ENCODE measurements around the gene CDH4. TPM values are rescaled to one million over a fixed set of nuclear protein-coding genes. Genes with fewer than 3 reads are reported as not detected.
"Not testable (repeated sequence)": the region's sequence is repeated elsewhere in the genome, so short reads cannot be mapped to it uniquely, and the experiment has no call there.

CDH4 gene
- polyA plus RNA-seq, 1 donor: 1.2 TPM

DNA sequence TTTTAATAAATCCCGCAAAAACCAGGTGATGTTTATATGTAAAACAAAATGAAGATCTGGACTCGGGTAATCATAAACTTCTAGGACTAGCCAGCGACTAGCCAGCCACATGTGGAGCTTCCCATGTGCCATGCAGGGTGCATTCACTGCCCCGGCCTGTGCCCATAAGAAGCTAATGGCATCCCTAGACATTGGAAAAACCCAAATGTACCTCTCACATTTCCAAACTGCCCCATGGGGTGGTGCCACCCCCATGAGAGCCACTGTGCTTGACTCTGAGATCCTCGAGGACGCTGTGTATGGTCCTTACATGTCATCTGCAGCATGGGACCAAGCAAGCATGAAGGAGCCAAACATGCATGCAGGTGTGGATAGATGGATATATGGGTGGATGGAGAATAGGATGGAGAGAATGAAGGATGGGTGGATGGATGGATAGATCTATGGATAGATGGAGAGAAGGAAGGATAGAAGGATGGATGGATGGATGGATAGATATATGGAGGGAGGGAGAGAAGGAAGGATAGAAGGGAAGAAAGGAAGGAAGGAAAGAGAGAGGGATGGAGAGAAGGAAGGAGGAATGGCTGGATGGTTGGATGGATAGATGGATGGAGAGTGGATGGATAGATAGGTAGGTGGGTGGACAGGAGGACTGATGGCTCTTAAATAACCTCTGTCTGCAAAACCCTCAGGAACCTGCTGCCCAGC, 203.6 kb downstream of the CDH4 start:
- DNase-seq (ENCODE audit: low read depth): no peak

DNA sequence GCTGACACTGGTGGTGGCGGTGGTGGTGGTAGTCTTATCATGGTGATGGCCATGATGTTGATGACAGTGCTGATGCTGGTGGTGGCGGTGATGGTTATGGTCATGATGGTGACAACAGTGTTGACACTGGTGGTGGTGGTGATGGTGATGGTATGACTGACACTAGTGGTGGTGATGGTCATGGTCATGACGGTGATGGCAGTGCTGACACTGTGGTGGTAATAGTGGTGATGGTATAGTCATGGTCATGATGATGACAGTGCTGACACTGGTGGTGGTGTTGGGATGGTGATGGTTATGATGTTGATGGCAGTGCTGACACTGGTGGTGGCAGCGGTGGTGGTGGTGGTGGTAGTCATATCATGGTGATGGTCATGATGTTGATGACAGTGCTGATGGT, 205.7 kb downstream of the CDH4 start:
- DNase-seq (ENCODE audit: low read depth): no peak

DNA sequence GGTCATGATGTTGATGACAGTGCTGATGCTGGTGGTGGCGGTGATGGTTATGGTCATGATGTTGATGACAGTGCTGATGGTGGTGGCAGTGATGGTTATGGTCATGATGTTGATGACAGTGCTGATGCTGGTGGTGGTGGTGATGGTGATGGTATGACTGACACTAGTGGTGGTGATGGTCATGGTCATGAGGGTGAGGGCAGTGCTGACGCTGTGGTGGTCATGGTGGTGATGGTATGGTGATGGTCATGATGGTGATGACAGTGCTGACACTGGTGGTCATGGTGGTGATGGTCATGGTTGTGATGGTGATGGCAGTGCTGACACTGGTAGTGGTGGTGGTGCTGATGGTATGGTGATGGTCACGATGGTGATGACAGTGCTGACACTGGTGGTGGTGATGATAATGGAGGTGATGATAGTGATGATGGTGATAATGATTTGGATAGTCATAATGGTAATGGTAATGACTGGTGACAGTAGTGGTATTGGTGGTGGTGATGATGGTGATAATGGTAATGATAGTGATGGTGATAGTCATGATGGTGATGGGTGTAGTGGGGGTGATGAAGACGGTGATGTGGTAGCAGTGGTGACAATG, 206.2 kb downstream of the CDH4 start:
- no peak for DNase-seq (ENCODE audit: low read depth)

DNA sequence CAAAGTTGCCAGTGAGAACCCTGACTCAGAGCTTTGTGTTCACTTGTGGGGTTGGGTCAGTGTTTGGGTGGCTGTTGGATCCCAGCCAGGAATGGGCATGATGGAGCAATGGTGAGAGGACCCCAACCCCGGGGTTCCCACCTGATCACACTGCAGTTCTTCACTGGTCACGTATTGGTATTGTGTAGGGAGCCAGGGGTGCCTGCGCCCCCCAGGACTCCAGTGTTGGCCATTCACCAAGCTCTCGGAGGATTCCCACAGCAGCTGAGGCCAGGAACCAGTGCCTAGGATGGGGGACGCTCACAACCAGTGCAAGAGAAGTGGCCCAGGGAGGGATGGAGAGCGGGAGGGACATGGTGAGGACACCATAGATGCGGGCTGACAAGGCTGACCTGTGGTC, 207.2 kb downstream of the CDH4 start:
- no peak for DNase-seq (ENCODE audit: low read depth)

DNA sequence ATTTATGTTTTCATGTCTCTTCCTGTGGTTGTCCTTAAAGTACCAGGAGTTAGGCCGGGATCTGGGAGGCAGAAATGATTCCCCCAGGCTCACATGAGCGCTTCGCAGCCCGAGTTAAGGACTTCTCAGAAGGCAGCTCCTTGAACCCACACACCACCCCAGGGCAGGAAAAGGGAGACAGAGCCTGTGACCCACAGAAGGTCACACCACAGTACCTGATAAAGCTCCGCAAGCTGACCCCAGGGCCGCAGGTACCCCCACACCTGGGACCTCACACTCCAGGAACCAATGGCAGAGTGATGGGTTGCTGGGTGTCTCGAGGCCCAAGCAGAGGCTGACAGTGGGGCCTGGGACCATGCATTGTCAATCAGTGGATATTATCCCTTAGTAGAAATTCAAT, 207.6 kb downstream of the CDH4 start:
- DNase-seq (ENCODE audit: low read depth): no peak

DNA sequence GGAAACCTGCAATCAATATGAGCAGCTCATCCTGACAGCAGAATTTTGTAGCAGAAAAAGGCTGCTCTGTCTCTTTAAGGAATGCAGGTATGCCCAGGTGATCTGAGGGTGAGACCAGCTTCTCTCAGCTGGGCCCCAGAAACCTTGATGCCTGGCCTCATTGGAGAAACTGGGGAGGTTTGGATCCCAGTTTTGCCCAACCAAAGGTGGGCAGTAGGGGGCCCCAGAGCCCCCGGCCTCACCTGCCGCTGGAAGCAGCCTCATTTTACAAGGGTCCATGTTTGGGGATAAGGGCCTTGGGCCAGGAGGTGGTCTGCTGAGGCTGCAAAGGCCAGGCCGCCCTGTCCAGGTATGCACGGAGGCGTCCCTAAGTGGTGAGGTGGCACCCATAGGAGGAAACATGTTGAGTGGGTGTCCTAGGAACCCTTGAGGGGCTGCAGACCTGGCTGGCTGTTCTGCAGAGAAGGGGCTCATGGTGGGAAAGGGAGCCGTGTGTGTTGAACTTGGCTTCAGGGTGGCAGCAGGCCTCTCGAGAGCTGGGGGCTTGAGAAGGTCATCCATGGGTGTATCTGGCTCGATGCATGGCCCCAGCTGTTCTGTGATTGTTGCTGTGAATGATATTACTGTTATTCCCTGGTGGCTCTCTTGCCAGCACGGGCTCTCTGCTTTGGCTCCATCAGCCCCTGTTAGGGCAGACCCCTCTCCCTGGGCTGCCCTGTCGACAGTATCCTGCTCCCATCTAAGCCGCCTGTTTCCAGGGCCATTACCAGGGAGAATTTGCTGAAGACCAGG, 208.4 kb downstream of the CDH4 start:
- DNase-seq (ENCODE audit: low read depth): no peak

DNA sequence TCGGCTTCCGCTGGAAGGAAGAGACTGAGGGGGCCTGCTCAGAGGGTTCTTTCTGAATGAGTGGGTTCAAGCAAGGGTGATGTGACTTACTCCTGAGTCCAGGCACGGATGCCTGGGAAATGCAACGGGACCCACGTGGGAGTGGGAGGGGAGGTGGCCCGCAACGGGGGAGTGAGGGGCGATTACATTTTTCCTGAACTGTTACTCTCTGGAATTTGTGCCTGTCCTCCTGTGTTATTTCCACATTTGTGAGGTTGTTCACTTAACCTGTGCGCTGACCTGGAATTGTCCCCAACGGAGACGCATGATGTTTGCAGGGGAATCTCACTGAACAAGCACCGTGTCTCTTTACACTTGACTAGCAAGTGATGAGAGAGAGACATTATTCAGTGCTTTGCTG, 209.4 kb downstream of the CDH4 start:
- DNase-seq (ENCODE audit: low read depth): no peak

DNA sequence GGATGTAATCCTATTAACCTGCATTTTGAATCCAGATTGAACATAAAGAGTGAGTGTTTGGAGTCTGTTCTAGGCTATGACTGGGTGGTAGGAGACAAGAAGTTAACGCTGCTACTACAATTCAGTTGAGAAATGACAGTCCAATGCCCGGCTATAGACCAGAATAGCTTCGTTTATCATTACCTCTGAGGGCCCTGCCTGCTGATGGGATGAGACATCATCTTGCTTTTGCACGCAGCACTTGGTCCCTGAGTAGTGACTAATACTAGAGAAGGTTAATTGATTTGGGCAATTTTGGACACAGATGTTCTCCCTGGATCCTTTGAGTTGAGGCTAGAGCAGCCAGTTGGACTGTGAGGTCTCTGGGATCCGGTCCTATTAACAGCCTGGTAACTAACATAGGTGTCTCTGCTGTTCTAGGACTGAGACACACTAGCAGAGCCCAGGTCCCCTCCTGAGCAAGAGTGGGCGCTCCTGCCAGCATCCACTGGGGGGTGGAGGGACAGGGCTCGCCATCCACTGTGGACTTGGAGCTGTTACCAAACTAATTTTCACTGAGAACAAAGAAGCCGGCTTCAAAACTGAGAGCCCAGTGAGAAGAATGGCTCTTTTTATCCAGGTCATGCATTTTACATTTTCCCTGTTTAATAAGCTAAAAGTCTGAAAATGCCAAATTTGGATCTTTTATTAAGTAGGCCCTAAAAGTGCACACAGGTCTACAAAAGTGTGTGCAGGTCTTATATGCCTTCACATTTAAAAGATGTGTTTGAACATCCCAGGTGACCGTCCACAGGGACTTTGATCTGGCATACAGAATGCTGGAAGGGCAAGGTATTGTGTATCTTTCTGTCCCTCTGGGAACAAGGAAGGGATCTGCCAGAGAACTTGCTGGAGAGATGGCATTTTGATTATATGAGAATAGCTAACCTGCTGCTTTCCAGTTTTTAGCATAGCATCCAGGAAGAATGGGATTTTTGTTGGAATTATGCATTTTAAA, 212.5 kb downstream of the CDH4 start:
- no peak for DNase-seq (ENCODE audit: low read depth)

GRCh38 chr20:61475729-61476128, 223.7 kb downstream of the CDH4 start:
- no peak for DNase-seq (ENCODE audit: low read depth)

- no peak for DNase-seq (ENCODE audit: low read depth)
These were observed 224.9 kb downstream of the CDH4 start for GRCh38 chr20:61476956-61477355.

- no peak for DNase-seq (ENCODE audit: low read depth)
These were observed 225.4 kb downstream of the CDH4 start for GRCh38 chr20:61477451-61477861.

- DNase-seq (ENCODE audit: low read depth): no peak
These were observed 226.0 kb downstream of the CDH4 start for GRCh38 chr20:61478094-61478493.

- DNase-seq (ENCODE audit: low read depth): no peak
These were observed 226.7 kb downstream of the CDH4 start for GRCh38 chr20:61478611-61479305.

DNA sequence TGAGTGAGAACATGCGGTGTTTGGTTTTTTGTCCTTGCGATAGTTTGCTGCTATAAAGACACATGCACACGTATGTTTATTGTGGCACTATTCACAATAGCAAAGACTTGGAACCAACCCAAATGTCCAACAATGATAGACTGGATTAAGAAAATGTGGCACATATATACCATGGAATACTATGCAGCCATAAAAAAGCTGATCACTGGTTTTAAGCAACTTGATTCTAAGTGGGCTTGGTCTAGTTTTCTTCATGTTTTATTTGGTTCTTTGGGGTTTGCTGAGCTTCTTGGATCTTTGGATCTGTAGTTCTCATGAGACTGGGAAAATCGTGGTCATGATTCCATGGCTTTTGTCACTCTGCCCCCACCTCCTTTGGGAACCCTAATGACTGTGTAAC, 227.4 kb downstream of the CDH4 start:
- not testable (repeated sequence) for DNase-seq (ENCODE audit: low read depth)

- DNase-seq (ENCODE audit: low read depth): no peak
These were observed 228.2 kb downstream of the CDH4 start for GRCh38 chr20:61480158-61480825.

DNA sequence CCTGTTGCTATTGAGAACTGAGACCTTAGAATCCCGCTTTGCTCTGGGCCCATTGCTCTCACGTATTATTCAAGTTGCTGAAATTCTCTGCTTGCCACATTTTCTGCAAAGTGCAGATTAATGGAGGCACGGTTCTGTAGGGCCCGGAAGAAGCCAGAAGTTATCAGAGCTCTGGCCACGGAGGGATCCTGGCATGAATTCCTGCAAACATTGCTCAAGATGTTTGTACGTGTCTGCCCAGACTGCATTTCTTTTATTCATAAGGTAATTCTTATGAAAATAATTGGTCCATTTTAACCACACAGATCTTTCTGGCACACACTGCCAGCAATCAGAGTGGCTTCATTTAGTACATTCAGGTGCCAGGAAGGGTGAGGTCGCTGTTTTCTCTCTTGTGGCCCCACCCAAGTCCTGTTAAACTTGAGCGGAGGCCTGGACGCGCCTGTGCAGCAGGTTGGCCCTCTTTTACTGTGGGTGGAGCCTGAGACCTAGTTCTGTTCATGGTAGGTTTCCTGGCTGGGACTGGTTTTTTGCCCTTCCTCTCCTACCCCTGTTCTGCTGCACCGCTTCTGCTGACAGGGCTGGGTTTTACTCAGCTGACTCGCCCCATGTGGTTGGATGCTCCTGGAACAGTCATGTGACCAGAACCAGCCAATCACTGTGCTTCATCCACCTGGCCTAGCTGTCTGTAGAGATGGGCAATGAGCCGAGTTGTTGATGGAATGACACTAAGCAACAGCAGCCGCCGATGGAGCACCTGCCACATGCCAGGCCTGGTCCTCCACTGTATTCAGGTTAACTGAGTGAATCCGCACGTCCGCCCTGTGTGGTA, 230.2 kb downstream of the CDH4 start:
- DNase-seq (ENCODE audit: low read depth): no peak

GRCh38 chr20:61482901-61483300, 230.8 kb downstream of the CDH4 start:
- no peak for DNase-seq (ENCODE audit: low read depth)

GRCh38 chr20:61483336-61484067, 231.4 kb downstream of the CDH4 start:
- DNase-seq (ENCODE audit: low read depth): no peak

DNA sequence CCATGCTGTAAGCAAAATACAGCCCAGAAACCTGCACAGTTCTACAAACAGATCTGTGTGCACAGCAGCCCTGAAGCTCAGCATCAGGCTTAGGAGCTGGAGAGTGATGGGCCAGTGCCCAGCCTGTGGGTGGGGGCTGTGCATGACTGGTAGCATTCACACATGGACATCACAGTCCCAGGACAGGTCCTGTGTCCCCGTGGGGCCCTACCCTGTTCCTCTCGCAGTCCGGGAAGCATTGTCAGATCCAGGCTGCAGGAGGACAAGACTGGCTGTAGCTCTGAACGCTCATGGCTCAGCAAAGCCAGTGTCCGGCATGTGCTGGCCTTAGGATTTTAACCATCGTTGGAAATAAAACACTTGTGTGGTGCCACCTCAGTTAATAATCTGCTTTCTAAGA, 234.1 kb downstream of the CDH4 start:
- DNase-seq (ENCODE audit: low read depth): no peak

Data from forelimb muscle (tissue), 1 donor.